Right lobe of liver (tissue), 6 donors: ENCODE results near the gene ZBED3. TPM values are rescaled to one million over a fixed set of nuclear protein-coding genes. Genes with fewer than 3 reads are reported as not detected.

ENCODE experiments used
- ATAC-seq, 4 donors: fragments of 200-7000 bp; cut with Tn5 transposase; one replicate each; pipeline ENCODE4 v1.9.1; 2020; ENCODE audit warnings: mild to moderate bottlenecking in 4 of 4, moderate library complexity in 4 of 4
- DNase-seq, 3 donors: peaks; one replicate each; pipeline ENCODE4 v3.0.0-alpha.2; 2020
- H3K27ac ChIP-seq, 3 donors: fragments of 200-600 bp; one replicate each; pipeline ENCODE4 v1.8.0; 2022
- H3K27me3 ChIP-seq, 2 donors: fragments of 200-600 bp; one replicate each; pipeline ENCODE4 v1.8.0; 2022
- H3K36me3 ChIP-seq, 4 donors: fragments of 200-600 bp; sonication (generic) in 1 of 4; one replicate each; pipeline versions ENCODE4 v1.5.1 to v1.8.0; 2017 to 2022; ENCODE audit warnings: control low read depth in 1 of 4
- H3K4me1 ChIP-seq, 4 donors: fragments of 200-600 bp; sonication (generic) in 1 of 4; one replicate each; pipeline versions ENCODE4 v1.5.1 to v1.8.0; 2017 to 2022; ENCODE audit warnings: control low read depth in 1 of 4
- H3K4me3 ChIP-seq, 3 donors: fragments of 200-600 bp; one replicate each; pipeline ENCODE4 v1.8.0; 2022
- H3K9me3 ChIP-seq, 4 donors: fragments of 200-600 bp; sonication (generic) in 1 of 4; one replicate each; pipeline versions ENCODE4 v1.5.1 to v1.8.0; 2017 to 2022; ENCODE audit warnings: control low read depth in 1 of 4
- CTCF ChIP-seq, 4 donors: fragments of 200-600 bp in 3 of 4; fragments of 450-650 bp in 1 of 4; IDR thresholded peaks; one replicate each; pipeline versions ENCODE4 v1.5.1 to v1.8.0; 2016 to 2022; ENCODE audit warnings: antibody characterized with exemption in 4 of 4, mild to moderate bottlenecking in 2 of 4
- POLR2A ChIP-seq: fragments of 450-650 bp; IDR thresholded peaks from one replicate; pipeline ENCODE4 v1.6.1; 2017; ENCODE audit warnings: antibody characterized with exemption, mild to moderate bottlenecking
- WGBS: methylation state at CpG from one replicate; pipeline ENCODE4 v1.1.6; 2018; ENCODE audit warnings: low coverage, low lambda C conversion rate; ENCODE audit not compliant: insufficient coverage; ENCODE audit errors: missing lambda C conversion rate; 5-methylcytosine and 5-hydroxymethylcytosine counted together
- intact Hi-C, 2 donors: fragments of 100-400 bp; cut with DNase I; formaldehyde crosslinking; loops; one replicate each; pipeline versions ENCODE4 v1.11.2 to v1.14.1; 2022
- small RNA-seq, 2 experiments: library from RNA; depleted of rRNA; stranded (forward); fragments of <200 nt; gene quantifications; one replicate each; pipeline ENCODE3, GENCODE V24; 2016
- total RNA-seq, 6 experiments: library from RNA; depleted of rRNA in 2 of 6; stranded (reverse); fragments of >200 nt in 2 of 6; fragmentation: NEBNext Ultra II Directional in 3 of 6; extraction: Animal tissue kit (Norgen Biotek cat#: 25700) in 3 of 6; gene quantifications; one replicate each; pipeline versions ENCODE4 v1.1.0 to v1.2.4, GENCODE V29; 2016 to 2023
- donor health status: DM: no; HTN: yes; CAD: no.
- donor health status: DM: no; HTN: no; CAD: no.
- donor health status: DM: no; HTN: no; CAD: no.
- donor health status: DM: no; HTN: yes; CAD: no.
- donor health status: DM: no; HTN: yes; CAD: no.

The ZBED3 gene
- total RNA-seq, 6 experiments from 2014 or later = 3.6 to 29.4 (median 11.0) TPM

GRCh38 chr5:77024490-77024889 lies 62.6 kb downstream of the ZBED3 start:
- 63% methylated on average over 1 of the region's 1 CpG for WGBS
- H3K27ac ChIP-seq = no peak overlapping the region
- TF ChIP-seq POLR2A = no peak
- no peak for TF ChIP-seq CTCF (IDR thresholded peaks at IDR 0.05)
- H3K4me1 ChIP-seq = peaks cover 0 to 10% (median 0%) of the 10 kb centered on the region in 4 donors
- H3K27me3 ChIP-seq = no peaks in the 10 kb centered on the region
- DNase-seq (no peak), ATAC-seq (peak in 2 of 4 donors; percentile 17 to 39)
- H3K9me3 ChIP-seq = no peaks in the 10 kb centered on the region
- intact Hi-C loops = no loop called here
- no peak overlapping the region for H3K4me3 ChIP-seq
- no peaks in the 10 kb centered on the region for H3K36me3 ChIP-seq

GRCh38 chr5:77022511-77023417 lies 64.3 kb downstream of the ZBED3 start:
- 30% methylated on average over 6 of the region's 7 CpGs for WGBS
- Histone ChIP-seq H3K4me3 (no peak overlapping the region), H3K4me1 (peaks cover 0 to 13% (median 1%) of the 10 kb centered on the region in 4 donors), H3K27me3 (no peaks in the 10 kb centered on the region), H3K36me3 (no peaks in the 10 kb centered on the region), H3K27ac (peak overlapping the region in 2 of 3 donors; percentile 36 to 62), H3K9me3 (no peaks in the 10 kb centered on the region)
- peak; percentile 89 to 96 (median 94) for ATAC-seq
- TF ChIP-seq CTCF (IDR thresholded peaks at IDR 0.05) = no peak
- TF ChIP-seq POLR2A = no peak
- DNase-seq = peak in 1 of 3 donors; percentile 62
- intact Hi-C loops = no loop called here

Small RNA genes lying within 50 kb of the gene (small RNA-seq; reads per million reads assigned to genes)
- 492 to 503 reads per million in 2 experiments for gene SNORA47

Other genes starting within 250 kb of the ZBED3 start
- under 1 TPM in 1 of 6 experiments, not detected in 5; 0.43 TPM for gene S100Z, start 237.3 kb downstream of the ZBED3 start, total RNA-seq
- 100 to 1,000 TPM in 2 of 6 experiments, 10 to 100 TPM in 4; 19.2 to 130 (median 40.6) TPM for gene CRHBP, start 134.2 kb downstream of the ZBED3 start, total RNA-seq
- gene AGGF1, start 56.9 kb downstream of the ZBED3 start, total RNA-seq = 10 to 100 TPM in 5 of 6 experiments, 1 to 10 TPM in 1; 9.1 to 15.3 (median 11.4) TPM
- 1 to 10 TPM; 1.2 to 5.4 (median 2.4) TPM for gene PDE8B, start 123.4 kb upstream of the ZBED3 start, total RNA-seq